WTC11 (cell line): ENCODE measurements around the gene ARHGAP26. TPM values are rescaled to one million over a fixed set of nuclear protein-coding genes. Genes with fewer than 3 reads are reported as not detected.

Source experiments
- ATAC-seq: fragments of 200-7000 bp; cut with Tn5 transposase; 2 replicates; pipeline ENCODE4 v1.10.0; 2021; ENCODE audit warnings: mild to moderate bottlenecking, moderate library complexity
- CTCF ChIA-PET: fragments of 300-600 bp; sonication (Branson Sonifier 250); formaldehyde crosslinking; loops from one replicate; lab custom pipeline; 2021; ENCODE audit warnings: antibody characterized with exemption; lab: Charles Lee
- POLR2A ChIA-PET: fragments of 350-600 bp; sonication (Branson Sonifier 250); formaldehyde crosslinking; loops from one replicate; lab custom pipeline; 2021; ENCODE audit warnings: antibody characterized with exemption; lab: Charles Lee
- DNase-seq: peaks from one replicate; pipeline ENCODE4 v3.0.0; 2021; ENCODE audit warnings: low spot score
- H3K27ac Mint-ChIP-seq: 2 replicates; pipeline ENCODE4 v1.8.0; 2021; ENCODE audit warnings: mixed read lengths
- H3K27me3 Mint-ChIP-seq: 2 replicates; pipeline ENCODE4 v1.8.0; 2021; ENCODE audit warnings: low read depth, mild to moderate bottlenecking, moderate library complexity, mixed read lengths
- H3K36me3 Mint-ChIP-seq: 2 replicates; pipeline ENCODE4 v1.8.0; 2021; ENCODE audit warnings: mixed read lengths
- H3K4me1 Mint-ChIP-seq: 2 replicates; pipeline ENCODE4 v1.8.0; 2022; ENCODE audit warnings: mixed read lengths
- H3K4me3 Mint-ChIP-seq: 2 replicates; pipeline ENCODE4 v1.8.0; 2021; ENCODE audit warnings: mild to moderate bottlenecking, moderate library complexity, mixed read lengths
- H3K9me3 Mint-ChIP-seq: 2 replicates; pipeline ENCODE4 v1.8.0; 2021; ENCODE audit warnings: mixed read lengths
- CREB1 ChIP-seq: sonication (generic); formaldehyde crosslinking; IDR thresholded peaks from 2 replicates; pipeline ENCODE4 v1.8.0; 2023; ENCODE audit warnings: mild to moderate bottlenecking, missing genetic modification reagents
- EMX1 ChIP-seq: fragments of 250-450 bp; sonication (Bioruptor Pico); IDR thresholded peaks from 2 replicates; pipeline ENCODE4 v1.8.0; 2021; ENCODE audit warnings: mild to moderate bottlenecking
- GTF2I ChIP-seq: fragments of 250-450 bp; sonication (Bioruptor Pico); conservative IDR thresholded peaks from 2 replicates; pipeline ENCODE4 v1.4.0; 2021; ENCODE audit warnings: mild to moderate bottlenecking
- HMGXB4 ChIP-seq: sonication (generic); formaldehyde crosslinking; IDR thresholded peaks from 2 replicates; pipeline ENCODE4 v1.8.1; 2023; ENCODE audit warnings: mild to moderate bottlenecking, moderate library complexity, missing genetic modification reagents
- IRF1 ChIP-seq: sonication (generic); formaldehyde crosslinking; IDR thresholded peaks from 2 replicates; pipeline ENCODE4 v1.8.0; 2023; ENCODE audit warnings: missing genetic modification reagents
- JAZF1 ChIP-seq: fragments of 250-450 bp; sonication (Bioruptor Pico); IDR thresholded peaks from 2 replicates; pipeline ENCODE4 v1.9.0; 2021; ENCODE audit warnings: moderate library complexity, mild to moderate bottlenecking, inconsistent platforms
- KAT7 ChIP-seq: sonication (generic); formaldehyde crosslinking; IDR thresholded peaks from 2 replicates; pipeline ENCODE4 v1.8.1; 2023; ENCODE audit warnings: missing genetic modification reagents, mild to moderate bottlenecking, borderline replicate concordance
- MYBL2 ChIP-seq: sonication (generic); formaldehyde crosslinking; IDR thresholded peaks from 2 replicates; pipeline ENCODE4 v1.8.1; 2023; ENCODE audit warnings: mild to moderate bottlenecking, moderate library complexity, missing genetic modification reagents
- NR1H2 ChIP-seq: sonication (generic); formaldehyde crosslinking; IDR thresholded peaks from 2 replicates; pipeline ENCODE4 v1.9.0; 2021; ENCODE audit warnings: mild to moderate bottlenecking, moderate library complexity, missing genetic modification reagents
- NR2C2 ChIP-seq: sonication (generic); formaldehyde crosslinking; IDR thresholded peaks from 2 replicates; pipeline ENCODE4 v1.8.0; 2022; ENCODE audit warnings: mild to moderate bottlenecking, missing genetic modification reagents
- PREB ChIP-seq: sonication (generic); formaldehyde crosslinking; IDR thresholded peaks from 2 replicates; pipeline ENCODE4 v1.8.1; 2022; ENCODE audit warnings: mild to moderate bottlenecking, missing genetic modification reagents, moderate library complexity, borderline replicate concordance
- SP1 ChIP-seq: sonication (generic); formaldehyde crosslinking; conservative IDR thresholded peaks from 2 replicates; pipeline ENCODE4 v1.8.1; 2022; ENCODE audit warnings: missing genetic modification reagents
- STAT6 ChIP-seq: sonication (generic); formaldehyde crosslinking; conservative IDR thresholded peaks from 2 replicates; pipeline ENCODE4 v1.8.1; 2023; ENCODE audit warnings: mild to moderate bottlenecking, low read depth, missing genetic modification reagents, moderate library complexity
- USF1 ChIP-seq: sonication (generic); formaldehyde crosslinking; IDR thresholded peaks from 2 replicates; pipeline ENCODE4 v1.8.0; 2022; ENCODE audit warnings: mild to moderate bottlenecking, missing genetic modification reagents
- ZNF138 ChIP-seq: sonication (generic); formaldehyde crosslinking; conservative IDR thresholded peaks from 2 replicates; pipeline ENCODE4 v1.8.1; 2022; ENCODE audit warnings: mild to moderate bottlenecking, moderate library complexity, missing genetic modification reagents
- ZNF263 ChIP-seq: sonication (generic); formaldehyde crosslinking; IDR thresholded peaks from 2 replicates; pipeline ENCODE4 v1.8.1; 2022; ENCODE audit warnings: low read depth, mild to moderate bottlenecking, moderate library complexity, missing genetic modification reagents
- ZNF281 ChIP-seq: sonication (generic); formaldehyde crosslinking; IDR thresholded peaks from 2 replicates; pipeline ENCODE4 v1.8.0; 2023; ENCODE audit warnings: mild to moderate bottlenecking, missing genetic modification reagents
- ZNF396 ChIP-seq: fragments of 250-450 bp; sonication (Bioruptor Pico); IDR thresholded peaks from 2 replicates; pipeline ENCODE4 v1.8.0; 2021; ENCODE audit warnings: mild to moderate bottlenecking, moderate library complexity, borderline replicate concordance
- ZNF423 ChIP-seq: fragments of 250-450 bp; sonication (Bioruptor Pico); IDR thresholded peaks from 2 replicates; pipeline ENCODE4 v2.1.2; 2022; ENCODE audit warnings: mild to moderate bottlenecking, moderate library complexity
- ZNF671 ChIP-seq: fragments of 250-450 bp; sonication (Bioruptor Pico); IDR thresholded peaks from 2 replicates; pipeline ENCODE4 v1.8.0; 2021; ENCODE audit warnings: mild to moderate bottlenecking
- ZSCAN18 ChIP-seq: fragments of 250-450 bp; sonication (Bioruptor Pico); IDR thresholded peaks from 2 replicates; pipeline ENCODE4 v2.1.2; 2022; ENCODE audit warnings: mild to moderate bottlenecking, moderate library complexity
- total RNA-seq: library from RNA; stranded (reverse); gene quantifications from 3 replicates; pipeline ENCODE4 v1.2.3, GENCODE V29; 2021

ARHGAP26 gene
- total RNA-seq, 1 experiment from 2014 or later: 22.3 TPM

GRCh38 chr5:143248391-143248790, 478.2 kb downstream of the ARHGAP26 start (continued):
- TF ChIP-seq EMX1 (no peak), ZNF423 (CRISPR knock-in tag) (no peak), USF1 (CRISPR knock-in tag) (no peak), STAT6 (CRISPR knock-in tag) (no peak), JAZF1 (CRISPR knock-in tag) (no peak), GTF2I (CRISPR knock-in tag) (no peak)

GRCh38 chr5:143248822-143249579, 478.8 kb downstream of the ARHGAP26 start:
- no peak for ATAC-seq
- TF ChIP-seq SP1 (no peak), NR1H2 (CRISPR knock-in tag) (no peak), NR2C2 (no peak), MYBL2 (CRISPR knock-in tag) (no peak), CREB1 (no peak), ZSCAN18 (CRISPR knock-in tag) (no peak), PREB (no peak), IRF1 (CRISPR knock-in tag) (no peak), ZNF671 (CRISPR knock-in tag) (no peak), ZNF263 (CRISPR knock-in tag) (no peak), KAT7 (CRISPR knock-in tag) (no peak), HMGXB4 (no peak), STAT6 (CRISPR knock-in tag) (no peak), ZNF281 (CRISPR knock-in tag) (no peak), ZNF138 (CRISPR knock-in tag) (no peak), ZNF396 (no peak)
- ChIA-PET POLR2A (no interaction called here), CTCF (no interaction called here)
- no peak for DNase-seq
- Mint-ChIP-seq H3K9me3 (peaks cover 23% of the 10 kb centered on the region), H3K27me3 (no peaks in the 10 kb centered on the region; the same call in 1 of the 2 replicates), H3K27ac (no peak overlapping the region), H3K4me1 (peaks cover 7% of the 10 kb centered on the region), H3K4me3 (no peak overlapping the region), H3K36me3 (no peaks in the 10 kb centered on the region)
